Neutrophil (primary cell): ENCODE data around the gene CDC23.
"Not testable (repeated sequence)": the region's sequence is repeated elsewhere in the genome, so short reads cannot be mapped to it uniquely, and the experiment has no call there.

Experiments used
- H3K27ac ChIP-seq: fragments of 200-600 bp; sonication (generic); 2 replicates; pipeline ENCODE4 v1.5.1; 2016; ENCODE audit warnings: mild to moderate bottlenecking, moderate library complexity
- H3K27me3 ChIP-seq: fragments of 200-600 bp; sonication (generic); 2 replicates; pipeline ENCODE4 v1.6.0; 2016; ENCODE audit warnings: mild to moderate bottlenecking
- H3K36me3 ChIP-seq: fragments of 200-600 bp; sonication (generic); 2 replicates; pipeline ENCODE4 v1.5.1; 2017
- H3K4me1 ChIP-seq, 2 experiments: fragments of 200-600 bp in 1 of 2; sonication (generic) in 1 of 2; 1 replicate in 1 of 2; 2 replicates in 1 of 2; pipeline versions ENCODE4 v1.5.1 to v1.6.1; 2013 to 2016; ENCODE audit warnings: low read depth in 1 of 2, low read length in 1 of 2, mild to moderate bottlenecking in 1 of 2, moderate library complexity in 1 of 2; ENCODE audit not compliant: control insufficient read depth in 1 of 2, insufficient read depth in 1 of 2
- H3K4me3 ChIP-seq, 2 experiments: fragments of 200-600 bp in 1 of 2; sonication (generic) in 1 of 2; 1 replicate in 1 of 2; 2 replicates in 1 of 2; pipeline ENCODE4 v1.5.1; 2013 to 2016; ENCODE audit warnings: low read depth in 1 of 2, low read length in 1 of 2, mild to moderate bottlenecking in 1 of 2, moderate library complexity in 1 of 2
- H3K9me3 ChIP-seq: fragments of 200-600 bp; sonication (generic); 2 replicates; pipeline ENCODE4 v1.5.1; 2016
- CTCF ChIP-seq: fragments of 200-600 bp; sonication (generic); IDR thresholded peaks from 2 replicates; pipeline ENCODE4 v1.5.1; 2016; ENCODE audit warnings: antibody characterized with exemption

Gene CDC23

GRCh38 chr5:138170299-138170698 lies 42.8 kb downstream of the CDC23 start:
- Histone ChIP-seq H3K36me3 (peaks cover 78% of the 10 kb centered on the region), H3K9me3 (no peaks in the 10 kb centered on the region), H3K27ac (no peak overlapping the region), H3K4me3 (no peak overlapping the region), H3K27me3 (no peaks in the 10 kb centered on the region), H3K4me1 (peaks cover 8 to 9% of the 10 kb centered on the region in 2 experiments)
- TF ChIP-seq CTCF = no peak

- Histone ChIP-seq H3K27ac (no peak overlapping the region), H3K4me1 (peaks cover 8 to 9% of the 10 kb centered on the region in 2 experiments), H3K9me3 (no peaks in the 10 kb centered on the region), H3K4me3 (no peak overlapping the region), H3K36me3 (peaks cover 82% of the 10 kb centered on the region), H3K27me3 (no peaks in the 10 kb centered on the region)
- TF ChIP-seq CTCF = no peak
Observed at GRCh38 chr5:138169124-138169523, 44.0 kb downstream of the CDC23 start.

- H3K36me3 ChIP-seq = peaks cover 100% of the 10 kb centered on the region
- H3K27me3 ChIP-seq = no peaks in the 10 kb centered on the region
Observed at GRCh38 chr5:138163721-138164120, 49.4 kb downstream of the CDC23 start.

GRCh38 chr5:138160706-138161105 lies 52.4 kb downstream of the CDC23 start:
- Histone ChIP-seq H3K36me3 (peaks cover 100% of the 10 kb centered on the region), H3K27ac (no peak overlapping the region)
- TF ChIP-seq CTCF = no peak

More at GRCh38 chr5:138163721-138164120, 49.4 kb downstream of the CDC23 start:
- no peak for TF ChIP-seq CTCF
- no peaks in the 10 kb centered on the region for H3K9me3 ChIP-seq
- no peak overlapping the region for H3K4me3 ChIP-seq
- H3K27ac ChIP-seq = no peak overlapping the region
- H3K4me1 ChIP-seq = no peaks in the 10 kb centered on the region

GRCh38 chr5:138159666-138160065 lies 53.5 kb downstream of the CDC23 start:
- H3K4me3 ChIP-seq = no peak overlapping the region
- H3K27me3 ChIP-seq = no peaks in the 10 kb centered on the region
- H3K36me3 ChIP-seq = peaks cover 92% of the 10 kb centered on the region
- H3K9me3 ChIP-seq = no peaks in the 10 kb centered on the region
- no peak overlapping the region for H3K27ac ChIP-seq
- TF ChIP-seq CTCF = no peak
- no peaks in the 10 kb centered on the region for H3K4me1 ChIP-seq

More at GRCh38 chr5:138160706-138161105, 52.4 kb downstream of the CDC23 start:
- H3K27me3 ChIP-seq = no peaks in the 10 kb centered on the region
- H3K9me3 ChIP-seq = no peaks in the 10 kb centered on the region
- H3K4me1 ChIP-seq = no peaks in the 10 kb centered on the region
- no peak overlapping the region for H3K4me3 ChIP-seq

- H3K9me3 ChIP-seq = no peaks in the 10 kb centered on the region
- no peaks in the 10 kb centered on the region for H3K4me1 ChIP-seq
- TF ChIP-seq CTCF = no peak
- H3K27me3 ChIP-seq = peaks cover 6% of the 10 kb centered on the region
- H3K27ac ChIP-seq = no peak overlapping the region
- H3K36me3 ChIP-seq = peaks cover 72% of the 10 kb centered on the region
- H3K4me3 ChIP-seq = no peak overlapping the region
Observed at GRCh38 chr5:138157626-138158025, 55.5 kb downstream of the CDC23 start.

- peaks cover 15% of the 10 kb centered on the region for H3K27me3 ChIP-seq
- H3K36me3 ChIP-seq = peaks cover 56% of the 10 kb centered on the region
- H3K9me3 ChIP-seq, H3K4me1 ChIP-seq, H3K4me3 ChIP-seq, H3K27ac ChIP-seq: not testable (repeated sequence)
Observed at GRCh38 chr5:138155977-138156376, 57.1 kb downstream of the CDC23 start.
